Breast epithelium (tissue), 4 donors: ENCODE results near the gene CD72. TPM values are rescaled to one million over a fixed set of nuclear protein-coding genes. Genes with fewer than 3 reads are reported as not detected.

Source experiments
- DNase-seq, 2 donors: peaks; one replicate each; pipeline ENCODE4 v3.0.0-alpha.2; 2019; ENCODE audit warnings: low spot score in 2 of 2
- H3K27ac ChIP-seq, 2 donors: fragments of 200-600 bp; sonication (generic) in 1 of 2; one replicate each; pipeline ENCODE4 v1.5.1; 2016 to 2019; ENCODE audit warnings: mild to moderate bottlenecking in 1 of 2
- H3K27me3 ChIP-seq, 2 donors: fragments of 200-600 bp; sonication (generic) in 1 of 2; one replicate each; pipeline versions ENCODE4 v1.5.1 to v1.6.0; 2017 to 2019; ENCODE audit warnings: control low read depth in 1 of 2, mild to moderate bottlenecking in 1 of 2
- H3K36me3 ChIP-seq: fragments of 200-600 bp; one replicate; pipeline ENCODE4 v1.5.1; 2019
- H3K4me1 ChIP-seq, 2 donors: fragments of 200-600 bp; sonication (generic); one replicate each; pipeline ENCODE4 v1.5.1; 2016 to 2019; ENCODE audit warnings: control low read depth in 1 of 2
- H3K4me3 ChIP-seq, 3 donors: fragments of 200-600 bp; sonication (generic); 1 replicate in 2 of 3; 2 replicates in 1 of 3; pipeline ENCODE4 v1.5.1; 2016 to 2019; ENCODE audit warnings: mild to moderate bottlenecking in 3 of 3, moderate library complexity in 2 of 3
- H3K9me3 ChIP-seq, 2 donors: fragments of 200-600 bp; sonication (generic) in 1 of 2; one replicate each; pipeline ENCODE4 v1.5.1; 2016 to 2019; ENCODE audit warnings: control low read depth in 1 of 2
- CTCF ChIP-seq, 3 donors: fragments of 450-650 bp; IDR thresholded peaks; one replicate each; pipeline ENCODE4 v1.5.1; 2016 to 2017; ENCODE audit warnings: antibody characterized with exemption in 3 of 3, mild to moderate bottlenecking in 3 of 3, moderate library complexity in 3 of 3
- POLR2A ChIP-seq: fragments of 450-650 bp; IDR thresholded peaks from one replicate; pipeline ENCODE4 v1.6.1; 2016; ENCODE audit warnings: antibody characterized with exemption, mild to moderate bottlenecking, moderate library complexity
- POLR2AphosphoS5 ChIP-seq, 3 donors: sonication (generic); formaldehyde crosslinking; IDR thresholded peaks; one replicate each; pipeline ENCODE4 v1.6.1; 2017; ENCODE audit warnings: antibody characterized with exemption in 3 of 3
- intact Hi-C: fragments of 100-400 bp; cut with DNase I; formaldehyde crosslinking; loops from one replicate; pipeline ENCODE4 v1.15.1; 2023; ENCODE audit warnings: low total_unique reads
- total RNA-seq, 3 donors: library from RNA; depleted of rRNA; stranded (reverse); fragments of >200 nt; gene quantifications; one replicate each; pipeline ENCODE4 v1.1.0, GENCODE V29; 2016

The CD72 gene
- 1 to 10 TPM; 3.6 to 6.4 (median 5.1) TPM for total RNA-seq

- no peak for DNase-seq
- Histone ChIP-seq H3K36me3 (no peaks in the 10 kb centered on the region), H3K4me1 (no peaks in the 10 kb centered on the region), H3K27ac (peak within 1 kb of the TSS in 1 of 2 donors; percentile 19), H3K9me3 (no peaks in the 10 kb centered on the region), H3K4me3 (peak within 1 kb of the TSS; percentile 40 to 74 (median 50)), H3K27me3 (no peaks in the 10 kb centered on the region)
- intact Hi-C loops, result no loop called here
- TF ChIP-seq POLR2AphosphoS5 (IDR thresholded peaks at IDR 0.05) (no peak), POLR2A (no peak), CTCF (IDR thresholded peaks at IDR 0.05) (no peak)
These were observed at the start of gene CD72 for GRCh38 chr9:35618325-35618727. CD72 (minus strand) TSS chr9:35618413; CDS start chr9:35618303, 110 bp downstream.

GRCh38 chr9:35667939-35668338, 49.7 kb upstream of the CD72 start:
- DNase-seq, result no peak
- intact Hi-C loops, result no loop called here

GRCh38 chr9:35666549-35666948, 48.3 kb upstream of the CD72 start:
- DNase-seq, result no peak
- Histone ChIP-seq H3K27me3 (no peaks in the 10 kb centered on the region), H3K27ac (no peak overlapping the region), H3K9me3 (no peaks in the 10 kb centered on the region), H3K4me3 (no peak overlapping the region), H3K4me1 (no peaks in the 10 kb centered on the region), H3K36me3 (no peaks in the 10 kb centered on the region)
- TF ChIP-seq POLR2A, result no peak
- no peak for TF ChIP-seq CTCF (IDR thresholded peaks at IDR 0.05)
- TF ChIP-seq POLR2AphosphoS5 (IDR thresholded peaks at IDR 0.05), result no peak
- intact Hi-C loops, result no loop called here

More at GRCh38 chr9:35667939-35668338, 49.7 kb upstream of the CD72 start:
- H3K27ac ChIP-seq, result no peak overlapping the region
- H3K36me3 ChIP-seq, result no peaks in the 10 kb centered on the region
- H3K4me1 ChIP-seq, result no peaks in the 10 kb centered on the region
- no peak for TF ChIP-seq POLR2AphosphoS5 (IDR thresholded peaks at IDR 0.05)
- TF ChIP-seq POLR2A, result no peak
- no peak for TF ChIP-seq CTCF (IDR thresholded peaks at IDR 0.05)
- H3K4me3 ChIP-seq, result no peak overlapping the region
- no peaks in the 10 kb centered on the region for H3K9me3 ChIP-seq
- no peaks in the 10 kb centered on the region for H3K27me3 ChIP-seq

- H3K4me3 ChIP-seq, result no peak overlapping the region
- H3K4me1 ChIP-seq, result no peaks in the 10 kb centered on the region
- intact Hi-C loops, result no loop called here
- H3K27ac ChIP-seq, result no peak overlapping the region
- H3K36me3 ChIP-seq, result no peaks in the 10 kb centered on the region
- no peaks in the 10 kb centered on the region for H3K27me3 ChIP-seq
- DNase-seq, result no peak
- no peaks in the 10 kb centered on the region for H3K9me3 ChIP-seq
- TF ChIP-seq CTCF (IDR thresholded peaks at IDR 0.05) (no peak), POLR2A (no peak), POLR2AphosphoS5 (IDR thresholded peaks at IDR 0.05) (no peak)
These were observed 47.8 kb upstream of the CD72 start for GRCh38 chr9:35666045-35666444.

- Histone ChIP-seq H3K27ac (peak overlapping the region; percentile 39 to 71), H3K9me3 (no peaks in the 10 kb centered on the region), H3K4me3 (peak overlapping the region; percentile 47 to 69 (median 69)), H3K27me3 (no peaks in the 10 kb centered on the region), H3K4me1 (no peaks in the 10 kb centered on the region), H3K36me3 (no peaks in the 10 kb centered on the region)
- intact Hi-C loops, result no loop called here
- no peak for DNase-seq
- TF ChIP-seq POLR2A (no peak), CTCF (IDR thresholded peaks at IDR 0.05) (no peak), POLR2AphosphoS5 (IDR thresholded peaks at IDR 0.05) (no peak)
These were observed 47.2 kb upstream of the CD72 start for GRCh38 chr9:35665471-35665818.
